Mesenchymal stem cell (in vitro differentiated cells and primary cell): ENCODE data around the gene PTPRA.

Experiments used
- DNase-seq: peaks from one replicate; pipeline ENCODE4 v3.0.0-alpha.2; 2013
- H2AFZ ChIP-seq: one replicate; pipeline ENCODE4 v1.6.1; 2013; ENCODE audit warnings: low read depth, mild to moderate bottlenecking, control low read depth, inconsistent platforms, low read length, moderate library complexity
- H2AK5ac ChIP-seq: 2 replicates; pipeline ENCODE4 v1.6.1; 2013; ENCODE audit warnings: low read length, moderate library complexity, mild to moderate bottlenecking, inconsistent platforms; ENCODE audit not compliant: severe bottlenecking
- H2BK120ac ChIP-seq: one replicate; pipeline ENCODE4 v1.6.1; 2013; ENCODE audit warnings: low read depth, mild to moderate bottlenecking, inconsistent platforms, low read length, moderate library complexity
- H2BK12ac ChIP-seq, 2 experiments: one replicate each; pipeline ENCODE4 v1.6.1; 2013; ENCODE audit warnings: inconsistent platforms in 2 of 2, low read length in 2 of 2, mild to moderate bottlenecking in 2 of 2, moderate library complexity in 2 of 2, control low read depth in 1 of 2
- H2BK15ac ChIP-seq: one replicate; pipeline ENCODE4 v1.6.1; 2013; ENCODE audit warnings: mild to moderate bottlenecking, low read depth, inconsistent platforms; ENCODE audit not compliant: poor library complexity, severe bottlenecking
- H2BK5ac ChIP-seq: 2 replicates; pipeline ENCODE4 v1.6.1; 2013; ENCODE audit warnings: low read depth, mild to moderate bottlenecking, low read length, control low read depth, inconsistent platforms; ENCODE audit not compliant: poor library complexity, severe bottlenecking
- H3K14ac ChIP-seq, 2 experiments: one replicate each; pipeline ENCODE4 v1.6.1; 2013; ENCODE audit warnings: inconsistent platforms in 2 of 2, low read length in 2 of 2, control low read depth in 1 of 2, mild to moderate bottlenecking in 1 of 2, moderate library complexity in 1 of 2
- H3K18ac ChIP-seq, 2 experiments: one replicate each; pipeline ENCODE4 v1.6.1; 2013; ENCODE audit warnings: inconsistent platforms in 2 of 2, low read length in 2 of 2, control low read depth in 1 of 2, low read depth in 1 of 2, mild to moderate bottlenecking in 1 of 2
- H3K23ac ChIP-seq, 2 experiments: one replicate each; pipeline ENCODE4 v1.6.1; 2013; ENCODE audit warnings: inconsistent platforms in 2 of 2, low read length in 2 of 2, mild to moderate bottlenecking in 2 of 2, moderate library complexity in 2 of 2, control low read depth in 1 of 2
- H3K27ac ChIP-seq: 2 replicates; pipeline ENCODE4 v1.5.1; 2013; ENCODE audit warnings: mild to moderate bottlenecking, moderate library complexity, low read length, control low read depth, inconsistent platforms; ENCODE audit not compliant: poor library complexity, severe bottlenecking
- H3K27me3 ChIP-seq, 2 experiments: 2 replicates each; pipeline versions ENCODE4 v1.6.1 to v1.7.0; 2013; ENCODE audit warnings: low read length in 2 of 2, mild to moderate bottlenecking in 2 of 2, moderate library complexity in 2 of 2, control low read depth in 1 of 2, inconsistent platforms in 1 of 2; ENCODE audit not compliant: control insufficient read depth in 1 of 2, insufficient read depth in 1 of 2
- H3K36me3 ChIP-seq, 2 experiments: 2 replicates each; pipeline versions ENCODE4 v1.6.1 to v1.7.0; 2013; ENCODE audit warnings: low read length in 2 of 2, control low read depth in 1 of 2, inconsistent platforms in 1 of 2, low read depth in 1 of 2, mild to moderate bottlenecking in 1 of 2; ENCODE audit not compliant: insufficient read depth in 2 of 2, control insufficient read depth in 1 of 2
- H3K4ac ChIP-seq, 2 experiments: one replicate each; pipeline ENCODE4 v1.6.1; 2013; ENCODE audit warnings: inconsistent platforms in 2 of 2, low read length in 2 of 2, mild to moderate bottlenecking in 2 of 2, moderate library complexity in 2 of 2, control low read depth in 1 of 2, low read depth in 1 of 2
- H3K4me1 ChIP-seq: 2 replicates; pipeline ENCODE4 v1.6.1; 2013; ENCODE audit warnings: low read depth, low read length, control low read depth; ENCODE audit not compliant: control insufficient read depth, insufficient read depth
- H3K4me2 ChIP-seq: 2 replicates; pipeline ENCODE4 v1.6.1; 2013; ENCODE audit warnings: low read length, mild to moderate bottlenecking, inconsistent platforms; ENCODE audit not compliant: poor library complexity, severe bottlenecking
- H3K4me3 ChIP-seq, 2 experiments: 2 replicates each; pipeline versions ENCODE4 v1.5.1 to v1.7.0; 2013; ENCODE audit warnings: low read length in 2 of 2, mild to moderate bottlenecking in 2 of 2, control low read depth in 1 of 2, low read depth in 1 of 2; ENCODE audit not compliant: insufficient read depth in 1 of 2
- H3K79me1 ChIP-seq: replicated peaks from 2 replicates; pipeline ENCODE4 v1.6.1; 2013; ENCODE audit warnings: mild to moderate bottlenecking, control low read depth, low read length, inconsistent platforms; ENCODE audit not compliant: poor library complexity, severe bottlenecking
- H3K9ac ChIP-seq: 2 replicates; pipeline ENCODE4 v1.7.0; 2013; ENCODE audit warnings: mild to moderate bottlenecking, low read length, moderate library complexity
- H3K9me3 ChIP-seq: 2 replicates; pipeline ENCODE4 v1.7.0; 2013; ENCODE audit warnings: mild to moderate bottlenecking, low read length; ENCODE audit not compliant: control insufficient read depth
- H4K8ac ChIP-seq: one replicate; pipeline ENCODE4 v1.6.1; 2013; ENCODE audit warnings: inconsistent platforms, mild to moderate bottlenecking, low read length, moderate library complexity
- H4K91ac ChIP-seq: one replicate; pipeline ENCODE4 v1.6.1; 2013; ENCODE audit warnings: mild to moderate bottlenecking, low read length, inconsistent platforms
- WGBS: methylation state at CpG from one replicate; pipeline ENCODE4 v1.1.7; 2013; ENCODE audit warnings: mixed read lengths; 5-methylcytosine and 5-hydroxymethylcytosine counted together

Gene PTPRA

GRCh38 chr20:2919518-2920245 is 46.4 kb downstream of the PTPRA start:
- no peak overlapping the region for H3K18ac ChIP-seq
- no peaks in the 10 kb centered on the region for H3K9me3 ChIP-seq
- peaks cover 39% of the 10 kb centered on the region for H3K79me1 ChIP-seq
- no peak for DNase-seq
- no peak overlapping the region for H3K4ac ChIP-seq
- H3K27me3 ChIP-seq: no peaks in the 10 kb centered on the region
- H2AK5ac ChIP-seq: no peak overlapping the region
- H2BK15ac ChIP-seq: no peak overlapping the region
- no peak overlapping the region for H2BK12ac ChIP-seq
- H3K14ac ChIP-seq: no peak overlapping the region
- no peak overlapping the region for H4K8ac ChIP-seq
- H2BK5ac ChIP-seq: no peak overlapping the region
- H3K23ac ChIP-seq: no peak overlapping the region
- H3K4me3 ChIP-seq: no peak overlapping the region
- H2BK120ac ChIP-seq: no peak overlapping the region
- H4K91ac ChIP-seq: no peak overlapping the region
- WGBS: 100% methylated on average over 1 of the region's 2 CpGs
- peaks cover 6 to 20% of the 10 kb centered on the region in 2 experiments for H3K36me3 ChIP-seq
- no peak overlapping the region for H3K9ac ChIP-seq
- peaks cover 2% of the 10 kb centered on the region for H3K4me1 ChIP-seq
- no peak overlapping the region for H2AFZ ChIP-seq
- H3K4me2 ChIP-seq: peak overlapping the region; percentile 7
- peak overlapping the region; percentile 7 for H3K27ac ChIP-seq

GRCh38 chr20:2920473-2920872 is 47.2 kb downstream of the PTPRA start:
- no peak overlapping the region for H4K91ac ChIP-seq
- peaks cover 36% of the 10 kb centered on the region for H3K79me1 ChIP-seq

GRCh38 chr20:2921506-2921905 is 48.2 kb downstream of the PTPRA start:
- Histone ChIP-seq H3K4ac (no peak overlapping the region), H3K4me2 (no peak overlapping the region), H2AK5ac (no peak overlapping the region), H3K4me3 (no peak overlapping the region), H4K8ac (no peak overlapping the region), H2BK120ac (no peak overlapping the region), H2BK5ac (no peak overlapping the region), H3K9ac (no peak overlapping the region), H3K9me3 (no peaks in the 10 kb centered on the region), H3K27ac (no peak overlapping the region), H3K27me3 (no peaks in the 10 kb centered on the region), H3K18ac (no peak overlapping the region), H3K14ac (no peak overlapping the region), H2BK15ac (no peak overlapping the region), H4K91ac (no peak overlapping the region), H3K4me1 (peaks cover 2% of the 10 kb centered on the region), H3K79me1 (peaks cover 27% of the 10 kb centered on the region), H2AFZ (no peak overlapping the region), H3K23ac (no peak overlapping the region), H3K36me3 (peaks cover 3 to 37% of the 10 kb centered on the region in 2 experiments), H2BK12ac (no peak overlapping the region)
- 95% methylated on average over 4 of the region's 4 CpGs for WGBS
- no peak for DNase-seq

More at GRCh38 chr20:2920473-2920872, 47.2 kb downstream of the PTPRA start:
- H2AK5ac ChIP-seq: no peak overlapping the region
- H2AFZ ChIP-seq: no peak overlapping the region
- no peak overlapping the region for H3K4me2 ChIP-seq
- H2BK15ac ChIP-seq: no peak overlapping the region
- no peak overlapping the region for H3K18ac ChIP-seq
- no peak overlapping the region for H3K4ac ChIP-seq
- peaks cover 6 to 28% of the 10 kb centered on the region in 2 experiments for H3K36me3 ChIP-seq
- WGBS: 75% methylated on average over 1 of the region's 1 CpG
- peaks cover 2% of the 10 kb centered on the region for H3K4me1 ChIP-seq
- no peak overlapping the region for H4K8ac ChIP-seq
- no peak overlapping the region for H3K23ac ChIP-seq
- no peaks in the 10 kb centered on the region for H3K9me3 ChIP-seq
- H3K4me3 ChIP-seq: no peak overlapping the region
- DNase-seq: no peak
- no peak overlapping the region for H2BK5ac ChIP-seq
- no peak overlapping the region for H3K9ac ChIP-seq
- no peaks in the 10 kb centered on the region for H3K27me3 ChIP-seq
- no peak overlapping the region for H2BK12ac ChIP-seq
- no peak overlapping the region for H2BK120ac ChIP-seq
- no peak overlapping the region for H3K27ac ChIP-seq
- no peak overlapping the region for H3K14ac ChIP-seq

GRCh38 chr20:2922957-2923356 is 49.7 kb downstream of the PTPRA start:
- Histone ChIP-seq H2AFZ (no peak overlapping the region), H2BK15ac (no peak overlapping the region), H3K9ac (no peak overlapping the region), H3K27ac (no peak overlapping the region), H3K4ac (no peak overlapping the region), H3K18ac (no peak overlapping the region), H3K14ac (no peak overlapping the region), H3K79me1 (peaks cover 25% of the 10 kb centered on the region), H3K4me2 (no peak overlapping the region), H3K4me3 (no peak overlapping the region), H4K91ac (no peak overlapping the region), H2BK12ac (no peak overlapping the region), H2BK5ac (no peak overlapping the region), H2BK120ac (no peak overlapping the region), H3K36me3 (peaks cover 3 to 46% of the 10 kb centered on the region in 2 experiments), H3K23ac (no peak overlapping the region), H4K8ac (no peak overlapping the region), H3K27me3 (no peaks in the 10 kb centered on the region), H2AK5ac (no peak overlapping the region), H3K4me1 (peaks cover 2% of the 10 kb centered on the region), H3K9me3 (no peaks in the 10 kb centered on the region)
- no peak for DNase-seq
